NOMO-1 treated with dmso at 0.1 percent for 144 hours (cell line): ENCODE data around the gene CLIC4.
"Not testable (repeated sequence)": the region's sequence is repeated elsewhere in the genome, so short reads cannot be mapped to it uniquely, and the experiment has no call there.

Experiments used
- DNase-seq: peaks from one replicate; lab custom pipeline; 2025; ENCODE audit not compliant: unreplicated experiment; lab: John Stamatoyannopoulos, UW

Gene CLIC4

DNA sequence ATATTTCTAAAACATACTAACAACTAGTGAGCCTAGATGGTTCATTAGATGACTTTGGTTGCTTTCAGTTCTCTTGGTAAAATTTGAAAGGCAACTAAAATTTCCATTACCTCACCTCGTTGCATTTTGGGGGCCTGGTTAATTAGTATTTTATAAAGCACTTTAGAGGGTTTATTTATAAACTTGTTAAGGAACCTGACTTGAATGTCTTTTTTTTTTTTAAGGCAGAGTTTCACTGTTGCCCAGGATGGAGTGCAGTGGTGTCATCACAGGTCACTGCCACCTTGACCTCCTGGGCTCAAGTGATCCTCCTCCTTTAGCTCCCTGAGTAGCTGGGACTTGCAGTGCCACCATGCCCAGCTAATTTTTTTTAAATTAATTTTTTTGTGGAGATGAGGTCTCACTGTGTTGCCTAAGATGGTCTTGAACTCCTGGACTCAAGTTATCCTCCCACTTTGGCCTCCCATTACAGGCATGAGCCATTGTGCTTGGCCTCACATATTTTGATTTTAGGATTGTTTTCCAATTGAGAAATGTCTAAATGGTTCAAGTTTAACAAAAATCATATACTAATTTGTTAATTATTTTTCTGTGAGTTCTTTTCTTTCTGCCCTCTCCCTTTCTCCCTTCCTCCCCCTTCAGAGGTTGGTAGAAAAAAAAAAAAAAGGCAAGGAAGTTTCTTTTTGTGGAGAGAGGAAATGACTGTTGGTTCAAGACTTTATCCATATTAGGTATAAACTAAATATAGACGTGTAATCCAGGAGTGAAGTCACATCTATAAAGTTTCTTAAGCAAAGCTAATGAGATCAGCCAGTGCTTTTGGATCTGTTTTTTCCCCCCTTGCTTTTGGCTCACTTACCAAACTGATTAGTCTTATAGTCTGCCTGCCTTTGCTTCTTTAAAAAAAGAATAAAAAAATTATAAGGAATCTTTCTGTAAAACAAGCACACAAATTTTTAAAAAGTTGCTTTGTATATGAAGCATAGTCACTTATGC lies 24.7 kb downstream of the CLIC4 start:
- DNase-seq, result no peak

DNA sequence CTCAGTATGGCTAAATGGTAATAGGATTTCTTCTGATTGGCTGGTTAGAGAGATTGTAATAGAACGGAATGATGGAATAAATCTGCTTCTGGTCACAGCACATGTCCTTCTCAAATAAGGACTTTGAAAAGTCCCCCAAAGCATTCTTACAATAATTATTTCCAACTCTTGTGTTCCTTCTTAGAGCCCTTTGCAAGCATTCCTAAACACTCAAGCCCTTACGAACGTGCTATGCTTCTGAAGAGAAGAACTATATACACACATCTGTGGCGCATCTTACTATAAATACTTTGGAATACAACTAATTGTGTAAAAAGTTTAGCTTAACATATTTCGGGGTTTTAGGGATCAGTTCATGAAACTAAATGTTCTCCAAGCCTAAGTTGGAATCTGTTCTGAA lies 25.6 kb downstream of the CLIC4 start:
- no peak for DNase-seq

DNA sequence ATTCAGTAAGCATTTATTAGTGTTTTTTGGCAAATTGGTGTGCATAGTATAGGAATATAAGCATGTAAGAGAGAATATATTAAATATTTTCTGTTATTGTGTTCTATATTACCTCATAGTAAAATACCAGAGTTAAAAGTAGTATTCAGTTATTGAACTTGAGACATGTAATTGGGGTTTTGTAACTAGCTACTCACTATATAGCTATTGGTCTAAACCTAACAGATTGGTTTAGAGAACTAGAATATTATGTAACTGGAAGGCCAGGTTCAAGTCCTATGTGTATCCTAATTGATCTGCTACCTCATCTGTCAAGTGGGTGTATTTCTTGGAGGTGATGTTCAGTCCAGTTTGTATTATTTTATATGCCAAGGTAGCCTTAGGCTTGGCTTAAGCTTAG lies 26.3 kb downstream of the CLIC4 start:
- no peak for DNase-seq

DNA sequence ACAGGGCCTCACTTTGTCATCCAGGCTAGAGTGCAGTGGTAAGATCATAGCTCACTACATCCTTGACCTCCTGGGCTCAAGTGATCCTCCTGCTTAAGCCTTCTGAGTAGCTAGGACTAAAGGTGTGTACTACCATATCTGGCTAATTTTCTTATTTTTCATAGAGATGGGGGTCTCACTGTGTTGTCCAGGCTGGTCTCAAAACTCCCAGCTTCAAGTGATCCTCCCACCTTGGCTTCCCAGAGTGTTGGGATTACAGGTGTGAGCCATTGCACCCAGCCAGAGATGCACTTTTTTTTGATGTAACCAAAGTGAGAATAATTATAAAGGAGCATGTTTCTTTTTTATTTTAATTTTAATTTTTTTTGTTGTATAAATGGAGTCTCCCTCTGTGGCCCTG lies 28.4 kb downstream of the CLIC4 start:
- no peak for DNase-seq

DNA sequence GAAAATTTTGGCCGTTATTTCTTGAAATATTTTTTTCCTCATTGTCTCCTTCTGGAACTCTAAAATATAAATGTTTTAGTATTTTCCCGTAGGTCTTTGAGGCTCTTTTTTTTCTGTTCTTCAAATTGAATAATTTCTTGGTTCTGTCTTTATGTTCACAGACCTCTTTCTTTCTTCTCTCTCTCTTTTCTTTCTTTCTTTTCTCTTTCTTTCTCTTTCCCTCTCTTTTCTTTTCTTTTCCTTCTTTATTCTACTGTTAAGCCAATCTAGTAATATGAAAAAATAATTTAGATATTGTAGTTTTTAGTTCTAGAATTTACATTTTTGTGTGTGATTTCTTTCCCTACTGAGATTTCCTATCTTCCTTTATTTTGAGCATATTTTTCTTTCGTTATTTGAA lies 30.1 kb downstream of the CLIC4 start:
- DNase-seq, result no peak

DNA sequence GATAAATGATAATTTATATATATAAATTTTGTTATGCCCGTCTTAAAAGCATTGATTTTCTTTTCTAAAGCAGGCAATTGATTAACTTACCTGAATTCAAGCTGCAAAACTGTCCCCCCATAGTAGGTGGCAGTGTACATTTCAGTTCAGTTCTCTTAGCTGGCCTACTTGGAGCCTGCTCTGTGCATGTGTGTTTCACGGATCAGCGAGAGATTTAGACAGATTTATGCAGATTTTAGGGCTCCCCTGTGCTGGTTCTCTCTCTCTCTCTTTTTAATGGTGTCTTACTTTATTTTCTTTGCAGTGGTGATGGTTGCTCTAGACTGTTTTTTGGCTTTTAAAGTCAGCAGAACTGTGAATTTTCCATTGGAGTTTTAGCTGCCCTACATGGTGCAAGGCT lies 30.7 kb downstream of the CLIC4 start:
- DNase-seq, result no peak

DNA sequence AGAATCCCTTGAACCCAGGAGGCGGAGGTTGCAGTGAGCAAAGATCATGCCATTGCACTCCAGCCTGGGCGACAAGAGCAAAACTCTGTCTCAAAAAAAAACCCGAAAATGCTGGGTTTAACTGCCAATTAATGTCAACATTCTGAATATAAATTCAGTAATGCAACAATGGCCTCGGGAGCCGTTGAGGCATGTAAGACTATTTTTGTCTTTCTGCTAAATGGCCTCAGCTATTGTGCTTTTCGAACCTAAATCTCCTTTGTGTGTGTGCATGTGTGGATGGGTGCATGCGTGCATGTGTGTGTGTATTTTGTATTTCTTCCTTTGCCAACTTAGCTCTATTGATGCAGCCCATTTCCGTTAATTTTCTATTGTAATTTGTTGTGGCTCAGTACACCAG lies 31.6 kb downstream of the CLIC4 start:
- DNase-seq, result no peak

DNA sequence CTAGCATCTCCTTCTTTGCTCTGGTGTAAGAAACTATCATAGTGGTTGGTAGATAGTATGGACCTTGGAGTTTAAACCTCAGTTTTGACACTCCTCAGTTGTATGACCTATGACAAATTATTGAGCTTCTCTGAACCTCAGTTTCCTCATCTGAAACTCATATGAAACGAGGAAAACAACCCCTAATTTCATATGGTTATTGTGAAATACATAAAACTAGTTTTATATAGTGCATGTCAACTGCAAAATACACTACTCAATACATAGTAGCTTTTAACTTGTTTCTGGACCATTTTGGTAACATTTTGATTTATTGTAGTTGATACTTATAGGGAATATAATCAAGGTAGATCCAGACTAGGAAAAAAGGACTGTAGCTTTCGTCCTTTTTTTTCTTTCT lies 32.9 kb downstream of the CLIC4 start:
- DNase-seq, result no peak

DNA sequence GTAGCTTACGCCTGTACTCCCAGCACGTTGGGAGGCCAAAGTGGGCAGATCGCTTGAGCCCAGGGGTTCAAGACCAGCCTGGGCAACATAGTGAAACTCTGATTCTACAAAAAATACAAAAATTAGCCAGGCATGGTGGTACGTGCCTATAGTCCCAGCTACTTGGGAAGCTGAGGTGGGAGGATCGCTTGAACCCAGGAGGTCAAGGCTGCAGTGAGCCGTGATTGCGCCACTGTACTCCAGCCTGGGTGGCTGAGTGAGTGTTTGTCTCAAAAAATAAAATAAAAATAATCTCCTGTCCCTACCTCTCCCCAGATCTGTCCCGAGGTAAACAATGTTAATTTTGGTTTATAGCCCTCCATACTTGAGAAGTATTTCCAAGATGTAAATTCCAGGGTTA lies 34.0 kb downstream of the CLIC4 start:
- not testable (repeated sequence) for DNase-seq

DNA sequence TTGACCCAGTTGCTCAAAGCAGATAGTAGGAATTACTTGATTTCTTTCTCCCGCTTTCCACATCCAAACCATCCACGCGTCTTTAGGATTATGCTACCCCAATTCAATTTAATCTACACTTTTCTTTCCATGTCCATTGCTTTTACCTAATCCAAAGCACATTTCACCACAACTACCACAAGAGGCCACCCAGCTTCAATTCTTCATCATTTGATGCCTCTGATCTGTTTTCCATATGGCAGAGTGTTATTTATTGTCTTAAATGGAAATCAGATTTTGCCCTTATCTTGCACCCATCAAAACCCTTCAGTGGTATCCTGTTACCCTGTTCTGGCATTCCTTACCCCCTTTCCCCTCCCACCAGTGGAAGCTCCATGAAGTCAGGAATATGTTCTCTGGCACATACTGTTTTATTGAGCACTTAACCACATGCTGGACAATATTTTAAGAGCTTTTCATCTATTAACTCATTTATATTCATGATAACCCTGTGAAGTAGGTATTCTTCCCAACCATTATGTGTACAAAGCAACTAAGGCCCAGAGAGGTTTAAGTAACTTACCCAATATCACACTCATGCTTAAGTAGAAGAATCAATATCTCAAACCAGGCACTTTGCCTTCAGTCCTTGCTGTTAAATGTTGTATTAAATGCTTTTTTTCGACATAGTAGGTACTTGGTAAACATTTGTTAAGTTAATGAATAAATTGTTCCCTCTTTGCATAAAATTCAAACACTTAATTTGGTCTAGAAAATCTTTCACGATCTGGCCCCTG lies 34.6 kb downstream of the CLIC4 start:
- no peak for DNase-seq

DNA sequence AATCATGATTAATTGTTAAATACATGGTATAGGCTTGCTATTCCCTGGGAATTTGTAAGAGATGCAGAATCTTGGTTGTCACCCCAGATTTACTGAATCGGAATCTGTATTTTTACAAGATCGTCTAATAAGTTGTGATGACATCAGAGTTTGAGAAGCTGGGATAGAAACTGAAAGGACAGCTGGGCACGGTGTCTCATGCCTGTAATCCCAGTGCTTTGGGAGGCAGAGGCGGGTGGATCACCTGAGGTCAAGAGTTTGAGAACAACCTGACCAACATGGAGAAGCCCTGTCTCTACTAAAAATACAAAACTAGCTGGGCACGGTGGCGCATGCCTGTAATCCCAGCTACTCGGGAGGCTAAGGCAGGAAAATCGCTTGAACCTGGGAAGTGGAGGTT lies 35.4 kb downstream of the CLIC4 start:
- not testable (repeated sequence) for DNase-seq

DNA sequence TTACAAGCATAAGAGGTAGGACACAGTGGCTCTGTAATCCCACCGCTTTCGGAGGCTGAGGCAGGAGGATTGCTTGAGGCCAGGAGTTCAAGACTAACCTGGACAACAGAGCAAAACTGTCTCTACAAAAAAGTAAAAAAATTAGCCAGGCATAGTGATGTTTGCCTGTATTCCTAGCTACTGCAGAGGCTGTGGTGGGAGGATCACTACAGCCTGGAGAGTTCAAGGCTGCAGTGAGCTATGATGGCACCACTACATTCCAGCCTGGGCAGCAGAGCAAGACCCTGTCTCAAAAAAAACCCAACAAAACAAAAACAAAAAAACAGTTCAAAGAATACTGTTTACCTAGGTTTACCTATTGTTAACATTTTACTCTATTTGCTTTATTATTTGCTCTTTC lies 37.4 kb downstream of the CLIC4 start:
- DNase-seq, result no peak

DNA sequence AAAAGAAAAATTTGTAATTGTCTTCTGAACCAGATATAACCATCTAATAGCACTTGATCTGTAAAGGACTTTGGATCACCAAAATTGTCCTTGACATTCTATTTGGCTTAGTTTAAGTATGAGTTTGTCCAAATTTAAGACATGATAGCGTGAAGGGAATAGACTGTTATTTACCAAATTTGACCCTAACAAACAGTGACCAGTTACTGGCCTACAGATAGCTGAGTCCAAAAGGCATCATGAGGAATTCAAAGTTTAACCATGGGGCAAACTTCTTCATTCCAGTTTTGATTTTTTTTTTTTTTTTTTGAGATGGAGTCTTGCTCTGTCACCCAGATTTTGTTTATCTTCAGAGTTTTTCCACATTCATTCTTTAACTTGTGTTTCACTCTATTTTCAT lies 38.5 kb downstream of the CLIC4 start:
- DNase-seq, result no peak

DNA sequence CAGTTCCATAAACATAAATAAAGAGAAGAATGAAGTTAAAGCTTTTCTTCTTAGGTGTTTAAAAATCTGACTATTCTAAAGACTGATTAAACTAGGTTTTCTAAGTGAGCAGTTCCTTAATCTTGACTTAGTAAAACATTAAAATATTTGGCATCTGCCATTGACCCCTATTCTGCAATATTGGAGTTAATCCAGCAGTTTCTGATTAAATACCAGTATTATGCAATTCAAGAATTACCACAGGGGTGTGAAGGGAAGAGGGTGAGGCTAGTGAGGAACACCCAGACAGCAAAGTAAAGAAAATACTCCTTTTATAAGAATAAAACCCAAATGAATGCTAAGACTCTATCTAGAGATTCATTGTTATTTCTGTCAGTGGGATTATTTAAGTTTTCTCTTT lies 40.9 kb downstream of the CLIC4 start:
- DNase-seq, result no peak

DNA sequence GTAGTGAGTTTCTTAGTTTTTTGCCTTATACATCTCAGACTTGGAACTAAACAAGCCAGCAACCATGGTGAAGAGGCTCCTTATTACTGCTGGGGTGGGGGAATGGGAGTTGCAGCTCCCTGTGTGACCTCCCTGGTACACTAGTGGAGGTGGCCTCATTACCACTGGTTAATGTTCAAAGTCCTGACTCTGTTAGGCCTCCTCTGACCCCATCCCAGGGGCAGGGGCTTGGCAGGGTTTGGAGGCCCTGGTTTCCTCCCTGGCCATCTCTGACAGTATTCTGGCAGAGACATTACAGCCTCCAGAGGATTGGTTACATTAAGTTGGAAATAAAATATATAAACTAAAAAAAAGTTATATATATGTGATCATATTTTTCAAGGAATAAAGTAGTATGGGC lies 45.2 kb downstream of the CLIC4 start:
- DNase-seq, result no peak

DNA sequence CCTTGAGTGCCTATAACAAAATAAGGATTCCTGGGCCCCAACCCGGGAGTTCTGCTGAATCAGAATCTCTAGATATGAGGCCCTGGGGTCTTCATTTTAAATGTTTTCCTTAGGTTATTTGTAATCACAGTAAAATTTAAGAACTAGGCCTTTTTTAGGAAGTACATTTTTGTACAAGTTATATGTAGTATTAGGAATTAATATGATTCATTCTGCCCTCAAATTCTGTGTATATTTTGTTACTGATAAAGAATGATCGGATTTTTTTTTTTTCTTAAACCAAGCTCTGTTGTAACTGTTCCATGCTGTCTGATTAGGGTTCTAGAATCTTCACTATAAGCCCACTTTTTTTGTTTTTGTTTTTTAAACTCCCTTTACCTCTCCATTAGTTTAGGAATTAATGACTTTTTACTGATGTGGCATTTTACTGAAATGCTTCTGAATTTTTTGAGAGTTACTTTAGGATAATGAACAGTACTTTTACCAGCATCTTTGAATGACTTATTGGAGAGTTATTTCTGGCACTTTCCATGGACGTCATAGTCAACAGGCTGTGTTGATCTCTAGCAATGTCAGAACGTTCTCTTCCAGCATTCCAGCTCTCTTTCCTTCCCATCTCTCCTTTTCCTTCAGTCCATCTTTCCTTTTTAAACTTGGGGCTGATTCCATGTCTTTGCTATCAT lies 48.3 kb downstream of the CLIC4 start:
- DNase-seq, result no peak

DNA sequence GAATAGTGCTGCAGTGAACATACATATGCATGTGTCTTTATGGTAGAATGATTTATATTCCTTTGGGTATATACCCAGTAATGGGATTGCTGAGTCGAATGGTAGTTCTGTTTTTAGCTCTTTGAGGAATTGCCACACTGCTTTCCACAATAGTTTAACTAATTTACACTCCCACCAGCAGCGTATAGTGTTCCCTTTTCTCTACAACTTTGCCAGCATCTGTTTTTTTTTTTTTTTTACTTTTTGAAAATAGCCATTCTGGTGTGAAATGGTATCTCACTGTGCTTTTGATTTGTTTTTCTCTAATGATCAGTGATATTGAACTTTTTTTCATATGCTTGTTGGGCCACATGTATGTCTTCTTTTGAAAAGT lies 48.9 kb downstream of the CLIC4 start:
- not testable (repeated sequence) for DNase-seq

DNA sequence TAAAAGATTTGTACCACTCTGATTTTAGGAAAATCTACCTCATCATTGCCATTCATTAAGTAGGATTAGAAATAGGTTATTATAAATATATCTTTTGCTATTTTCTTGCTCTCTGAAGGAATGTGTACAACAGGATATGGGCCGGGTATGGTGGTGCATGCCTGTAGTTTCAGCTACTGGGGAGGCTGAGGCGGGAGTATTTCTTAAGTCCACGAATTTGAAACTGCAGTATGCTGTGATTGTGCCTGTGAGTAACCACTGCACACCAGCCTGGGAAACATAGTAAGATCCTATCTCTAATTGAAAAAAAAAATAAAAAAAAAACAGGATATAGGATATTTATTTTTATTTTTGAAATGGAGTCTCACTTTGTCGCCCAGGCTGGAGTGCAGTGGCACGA lies 50.0 kb downstream of the CLIC4 start:
- DNase-seq, result no peak

DNA sequence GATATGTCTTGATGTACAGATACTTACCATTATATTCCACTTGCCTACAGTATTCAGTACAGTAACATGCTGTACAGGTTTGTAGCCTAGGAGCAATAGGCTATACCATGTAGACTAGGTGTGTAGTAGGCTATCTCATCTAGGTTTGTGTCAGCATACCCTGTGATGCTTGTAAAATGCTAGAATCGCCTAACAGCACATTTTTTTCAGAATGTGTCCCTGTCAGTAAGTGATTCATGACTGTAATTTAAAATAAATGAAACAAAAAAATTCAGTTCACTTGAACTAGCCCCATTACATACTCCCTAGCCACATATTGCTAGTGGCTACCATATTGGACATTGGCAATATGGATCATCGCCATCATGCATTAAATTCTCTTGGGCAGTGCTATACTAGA lies 51.3 kb downstream of the CLIC4 start:
- DNase-seq, result no peak

DNA sequence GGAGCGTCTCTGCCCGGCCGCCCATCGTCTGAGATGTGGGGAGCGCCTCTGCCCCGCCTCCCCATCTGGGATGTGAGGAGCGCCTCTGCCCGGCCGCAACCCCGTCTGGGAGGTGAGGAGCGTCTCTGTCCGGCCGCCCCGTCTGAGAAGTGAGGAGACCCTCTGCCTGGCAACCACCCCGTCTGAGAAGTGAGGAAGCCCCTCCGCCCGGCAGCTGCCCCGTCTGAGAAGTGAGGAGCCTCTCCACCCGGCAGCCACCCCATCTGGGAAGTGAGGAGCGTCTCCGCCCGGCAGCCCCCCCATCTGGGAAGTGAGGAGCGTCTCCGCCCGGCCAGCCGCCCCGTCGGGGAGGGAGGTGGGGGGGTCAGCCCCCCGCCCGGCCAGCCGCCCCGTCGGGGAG lies 54.0 kb downstream of the CLIC4 start:
- DNase-seq, result not testable (repeated sequence)

DNA sequence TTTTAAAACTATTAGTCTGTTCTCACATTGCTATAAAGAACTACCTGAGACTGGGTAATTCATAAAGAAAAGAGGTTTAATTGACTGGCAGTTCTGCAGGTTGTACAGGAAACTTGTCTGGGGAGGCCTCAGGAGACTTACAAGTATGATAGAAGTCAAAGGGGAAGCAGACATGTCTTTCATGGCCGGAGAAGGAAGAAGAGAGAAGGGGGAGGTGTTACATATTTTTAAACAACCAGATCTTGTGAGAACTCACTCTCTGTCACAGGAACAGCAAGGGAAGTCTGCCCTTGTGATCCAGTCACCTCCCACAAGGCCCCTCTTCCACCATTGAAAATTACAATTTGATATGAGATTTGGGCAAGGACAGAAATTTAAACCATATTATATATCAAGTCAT lies 55.9 kb downstream of the CLIC4 start:
- peak; percentile 33 for DNase-seq

DNA sequence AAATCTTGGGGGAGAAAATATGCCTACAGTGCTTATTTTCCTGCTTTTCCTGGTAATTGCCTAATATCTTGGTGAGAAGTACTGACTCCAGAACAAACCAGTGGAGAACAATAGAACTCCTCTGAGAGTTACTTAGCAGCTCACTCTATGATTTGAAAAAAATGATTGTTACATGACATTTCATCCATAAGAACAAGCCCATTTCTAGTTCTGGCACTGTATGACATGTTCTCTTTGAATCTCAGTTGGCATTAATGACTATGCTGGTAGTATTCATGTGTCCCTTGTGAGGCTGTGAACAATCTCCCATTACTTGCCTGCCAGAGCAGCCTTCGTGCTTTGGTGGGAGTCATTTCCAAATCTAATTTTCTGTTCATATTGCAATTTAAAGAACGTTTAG lies 58.0 kb downstream of the CLIC4 start:
- no peak for DNase-seq
